Measurements from ENCODE around the gene CDKN2B.

Gene CDKN2B

GRCh38 chr9:21988056-21988990 is 20.8 kb downstream of the CDKN2B start:
- TF ChIP-seq FOXP2 (optimal IDR thresholded peaks at IDR 0.05; ENCODE audit: control extremely low read depth, extremely low read length, insufficient read depth) (no peak), EZH2 (IDR thresholded peaks at IDR 0.05) (no peak), POLR2AphosphoS5 (IDR thresholded peaks at IDR 0.05; ENCODE audit: borderline replicate concordance, low read depth, low read length) (no peak)
- no peak for DNase-seq (ENCODE audit: low read depth, low spot score)
- peaks cover 11% of the 10 kb centered on the region for H3K36me3 ChIP-seq (ENCODE audit: insufficient read depth, low read length)
- no peaks in the 10 kb centered on the region for H3K9me3 ChIP-seq (ENCODE audit: low read depth, low read length)
- H3K9ac ChIP-seq (ENCODE audit: insufficient read length): peak overlapping the region; percentile 85
- peak overlapping the region; percentile 80 for H3K4me3 ChIP-seq
- H3K27ac ChIP-seq: peak overlapping the region; percentile 96

- Histone ChIP-seq H3K4me3 (peak overlapping the region; percentile 80), H3K27ac (peak overlapping the region; percentile 96), H3K9ac (ENCODE audit: insufficient read length) (peak overlapping the region; percentile 85), H3K9me3 (ENCODE audit: low read depth, low read length) (no peaks in the 10 kb centered on the region), H3K36me3 (ENCODE audit: insufficient read depth, low read length) (peaks cover 11% of the 10 kb centered on the region)
- no peak for DNase-seq (ENCODE audit: low read depth, low spot score)
- TF ChIP-seq FOXP2 (optimal IDR thresholded peaks at IDR 0.05; ENCODE audit: control extremely low read depth, extremely low read length, insufficient read depth): no peak
- TF ChIP-seq POLR2AphosphoS5 (IDR thresholded peaks at IDR 0.05; ENCODE audit: borderline replicate concordance, low read depth, low read length): no peak
- no peak for TF ChIP-seq EZH2 (IDR thresholded peaks at IDR 0.05)
Measured at GRCh38 chr9:21985964-21986667, 23.0 kb downstream of the CDKN2B start.

- Histone ChIP-seq H3K9me3 (ENCODE audit: low read depth, low read length) (no peaks in the 10 kb centered on the region), H3K27ac (peak overlapping the region; percentile 79), H3K36me3 (ENCODE audit: insufficient read depth, low read length) (0 out of 2 replicates have a peak, but pooled peaks cover 7% of the 10 kb centered on the region), H3K9ac (ENCODE audit: insufficient read length) (no peak overlapping the region), H3K4me3 (peak overlapping the region; percentile 36)
- no peak for TF ChIP-seq EZH2 (IDR thresholded peaks at IDR 0.05)
- no peak for TF ChIP-seq POLR2AphosphoS5 (IDR thresholded peaks at IDR 0.05; ENCODE audit: borderline replicate concordance, low read depth, low read length)
- TF ChIP-seq FOXP2 (optimal IDR thresholded peaks at IDR 0.05; ENCODE audit: control extremely low read depth, extremely low read length, insufficient read depth): no peak
- DNase-seq (ENCODE audit: low read depth, low spot score): no peak
Measured at GRCh38 chr9:21984101-21984500, 25.0 kb downstream of the CDKN2B start.

- Histone ChIP-seq H3K36me3 (ENCODE audit: insufficient read depth, low read length) (0 out of 2 replicates have a peak, but pooled peaks cover 7% of the 10 kb centered on the region), H3K4me3 (peak overlapping the region; percentile 21; the same call in 1 of the 2 replicates), H3K9ac (ENCODE audit: insufficient read length) (no peak overlapping the region), H3K27ac (peak overlapping the region; percentile 79), H3K9me3 (ENCODE audit: low read depth, low read length) (no peaks in the 10 kb centered on the region)
- DNase-seq (ENCODE audit: low read depth, low spot score): no peak
- TF ChIP-seq FOXP2 (optimal IDR thresholded peaks at IDR 0.05; ENCODE audit: control extremely low read depth, extremely low read length, insufficient read depth) (no peak), POLR2AphosphoS5 (IDR thresholded peaks at IDR 0.05; ENCODE audit: borderline replicate concordance, low read depth, low read length) (no peak), EZH2 (IDR thresholded peaks at IDR 0.05) (no peak)
Measured at GRCh38 chr9:21983561-21983935, 25.6 kb downstream of the CDKN2B start.

- Histone ChIP-seq H3K9me3 (ENCODE audit: low read depth, low read length) (no peaks in the 10 kb centered on the region), H3K4me3 (peak overlapping the region; percentile 21), H3K27ac (peak overlapping the region; percentile 79), H3K36me3 (ENCODE audit: insufficient read depth, low read length) (0 out of 2 replicates have a peak, but pooled peaks cover 7% of the 10 kb centered on the region), H3K9ac (ENCODE audit: insufficient read length) (peak overlapping the region; percentile 24)
- TF ChIP-seq EZH2 (IDR thresholded peaks at IDR 0.05) (no peak), POLR2AphosphoS5 (IDR thresholded peaks at IDR 0.05; ENCODE audit: borderline replicate concordance, low read depth, low read length) (no peak), FOXP2 (optimal IDR thresholded peaks at IDR 0.05; ENCODE audit: control extremely low read depth, extremely low read length, insufficient read depth) (no peak)
- no peak for DNase-seq (ENCODE audit: low read depth, low spot score)
Measured at GRCh38 chr9:21982861-21983560, 26.1 kb downstream of the CDKN2B start.

GRCh38 chr9:21982391-21982790 is 26.7 kb downstream of the CDKN2B start:
- no peak for DNase-seq (ENCODE audit: low read depth, low spot score)
- no peaks in the 10 kb centered on the region for H3K9me3 ChIP-seq (ENCODE audit: low read depth, low read length)
- peak overlapping the region; percentile 79; the same call in 1 of the 2 replicates for H3K27ac ChIP-seq
- H3K36me3 ChIP-seq (ENCODE audit: insufficient read depth, low read length): 0 out of 2 replicates have a peak, but pooled peaks cover 7% of the 10 kb centered on the region
- no peak overlapping the region for H3K4me3 ChIP-seq
- TF ChIP-seq POLR2AphosphoS5 (IDR thresholded peaks at IDR 0.05; ENCODE audit: borderline replicate concordance, low read depth, low read length) (no peak), EZH2 (IDR thresholded peaks at IDR 0.05) (no peak), FOXP2 (optimal IDR thresholded peaks at IDR 0.05; ENCODE audit: control extremely low read depth, extremely low read length, insufficient read depth) (no peak)
- no peak overlapping the region for H3K9ac ChIP-seq (ENCODE audit: insufficient read length)

- TF ChIP-seq POLR2AphosphoS5 (IDR thresholded peaks at IDR 0.05; ENCODE audit: borderline replicate concordance, low read depth, low read length) (no peak), EZH2 (IDR thresholded peaks at IDR 0.05) (no peak), FOXP2 (optimal IDR thresholded peaks at IDR 0.05; ENCODE audit: control extremely low read depth, extremely low read length, insufficient read depth) (no peak)
- H3K9me3 ChIP-seq (ENCODE audit: low read depth, low read length): no peaks in the 10 kb centered on the region
- no peak overlapping the region for H3K4me3 ChIP-seq
- peaks cover 13% of the 10 kb centered on the region for H3K36me3 ChIP-seq (ENCODE audit: insufficient read depth, low read length)
- no peak for DNase-seq (ENCODE audit: low read depth, low spot score)
- no peak overlapping the region for H3K9ac ChIP-seq (ENCODE audit: insufficient read length)
- no peak overlapping the region for H3K27ac ChIP-seq
Measured at GRCh38 chr9:21976334-21976875, 32.7 kb downstream of the CDKN2B start.

Measured in SK-N-MC (cell line).